SK-N-SH (cell line): ENCODE measurements around the gene SHC3. TPM values are rescaled to one million over a fixed set of nuclear protein-coding genes. Genes with fewer than 3 reads are reported as not detected.
A peak's percentile ranks its signal among the peaks of the same experiment; 100 is the strongest.

Experiments used
- CTCF ChIA-PET: fragments of 300-600, 350-600 bp; formaldehyde crosslinking; extraction: SDS; loops from one replicate; lab custom pipeline; 2021; lab: Yijun Ruan, JAX
- POLR2A ChIA-PET: fragments of 350-600 bp; sonication (Branson Sonifier 250); formaldehyde crosslinking; extraction: SDS; loops from one replicate; lab custom pipeline; 2020; ENCODE audit warnings: antibody characterized with exemption, inconsistent platforms; lab: Yijun Ruan, JAX
- DNase-seq: peaks from one replicate; pipeline ENCODE4 v3.0.0; 2012
- H2AFZ ChIP-seq: fragments of 200-600 bp; sonication (generic); 2 replicates; pipeline ENCODE4 v1.8.1; 2016; ENCODE audit warnings: antibody characterized with exemption, mild to moderate bottlenecking, low read depth
- H3F3A ChIP-seq: fragments of 200-600 bp; sonication (generic); replicated peaks from 2 replicates; pipeline ENCODE3; 2016; ENCODE audit warnings: antibody characterized with exemption, mild to moderate bottlenecking; ENCODE audit not compliant: insufficient read depth
- H3K27ac ChIP-seq, 2 experiments: fragments of 200-500 bp in 1 of 2; fragments of 200-600 bp in 1 of 2; sonication (Bioruptor generic) in 1 of 2; sonication (generic), shearing (Covaris generic) in 1 of 2; 2 replicates each; pipeline versions ENCODE4 v1.5.1 to v1.6.1; 2014 to 2016; ENCODE audit warnings: low read depth in 2 of 2, inconsistent platforms in 1 of 2, low read length in 1 of 2, mild to moderate bottlenecking in 1 of 2, mixed read lengths in 1 of 2
- H3K27me3 ChIP-seq: fragments of 200-600 bp; sonication (generic), shearing (Covaris generic); 2 replicates; pipeline ENCODE4 v1.6.1; 2016; ENCODE audit warnings: mixed run types; ENCODE audit not compliant: insufficient read depth
- H3K36me3 ChIP-seq, 2 experiments: fragments of 200-500 bp in 1 of 2; fragments of 200-600 bp in 1 of 2; sonication (Bioruptor generic) in 1 of 2; sonication (generic) in 1 of 2; replicated peaks in 1 of 2; 2 replicates each; pipeline versions ENCODE3 to v1.5.1; 2014 to 2016; ENCODE audit warnings: low read length in 1 of 2, mild to moderate bottlenecking in 1 of 2; ENCODE audit not compliant: insufficient read depth in 2 of 2, control insufficient read depth in 1 of 2
- H3K4me1 ChIP-seq, 2 experiments: fragments of 200-500 bp in 1 of 2; fragments of 200-600 bp in 1 of 2; sonication (Bioruptor generic) in 1 of 2; sonication (generic), shearing (Covaris generic) in 1 of 2; 2 replicates each; pipeline versions ENCODE4 v1.5.1 to v1.6.1; 2014 to 2016; ENCODE audit warnings: low read depth in 1 of 2, low read length in 1 of 2, mixed run types in 1 of 2; ENCODE audit not compliant: insufficient read depth in 2 of 2, control insufficient read depth in 1 of 2
- H3K4me2 ChIP-seq: fragments of 200-600 bp; sonication (generic), shearing (Covaris generic); 2 replicates; pipeline ENCODE4 v1.6.1; 2017; ENCODE audit warnings: mixed run types
- H3K4me3 ChIP-seq, 2 experiments: fragments of 200-500 bp in 1 of 2; fragments of 200-600 bp in 1 of 2; sonication (Bioruptor generic) in 1 of 2; sonication (generic), shearing (Covaris generic) in 1 of 2; 2 replicates each; pipeline versions ENCODE4 v1.5.1 to v1.8.1; 2014 to 2016; ENCODE audit warnings: low read depth in 2 of 2, inconsistent platforms in 1 of 2, low read length in 1 of 2, mild to moderate bottlenecking in 1 of 2, mixed read lengths in 1 of 2, moderate library complexity in 1 of 2
- H3K79me2 ChIP-seq: fragments of 200-600 bp; sonication (generic); 2 replicates; pipeline ENCODE4 v1.8.1; 2017; ENCODE audit warnings: mild to moderate bottlenecking; ENCODE audit not compliant: insufficient read depth
- H3K9ac ChIP-seq: fragments of 200-600 bp; sonication (generic); 2 replicates; pipeline ENCODE4 v1.6.1; 2017; ENCODE audit warnings: mixed run types
- H3K9me2 ChIP-seq: fragments of 200-600 bp; sonication (generic); 2 replicates; pipeline ENCODE4 v1.6.1; 2017; ENCODE audit warnings: mixed run types
- H3K9me3 ChIP-seq: fragments of 200-600 bp; sonication (generic); 2 replicates; pipeline ENCODE4 v1.6.1; 2017; ENCODE audit warnings: mixed run types, mild to moderate bottlenecking, moderate library complexity
- H4K20me1 ChIP-seq: fragments of 200-600 bp; sonication (generic); 2 replicates; pipeline ENCODE4 v1.6.1; 2017; ENCODE audit warnings: mild to moderate bottlenecking, mixed run types; ENCODE audit not compliant: insufficient read depth
- CHD2 ChIP-seq: fragments of 150-350 bp; IDR thresholded peaks from 2 replicates; pipeline ENCODE4 v1.6.1; 2018; ENCODE audit warnings: low read length; ENCODE audit not compliant: partially characterized antibody
- CTCF ChIP-seq: fragments of 200-600 bp; sonication (generic); IDR thresholded peaks from 2 replicates; pipeline ENCODE4 v1.6.1; 2017; ENCODE audit warnings: antibody characterized with exemption, mild to moderate bottlenecking, moderate library complexity
- ELF1 ChIP-seq: IDR thresholded peaks from 2 replicates; pipeline ENCODE4 v1.4.0; 2012
- FOSL2 ChIP-seq: IDR thresholded peaks from 2 replicates; pipeline ENCODE4 v1.4.0; 2012; ENCODE audit warnings: low read depth, mild to moderate bottlenecking, moderate library complexity, borderline replicate concordance
- FOXM1 ChIP-seq: IDR thresholded peaks from 2 replicates; pipeline ENCODE4 v1.4.0; 2012; ENCODE audit warnings: low read depth, mild to moderate bottlenecking
- GABPA ChIP-seq: IDR thresholded peaks from 2 replicates; pipeline ENCODE4 v1.4.0; 2012; ENCODE audit warnings: low read depth, mild to moderate bottlenecking
- IRF3 ChIP-seq: fragments of 150-350 bp; IDR thresholded peaks from 2 replicates; pipeline ENCODE4 v1.6.1; 2016; ENCODE audit warnings: mild to moderate bottlenecking, low read depth, low read length
- MAX ChIP-seq: IDR thresholded peaks from 2 replicates; pipeline ENCODE4 v1.4.0; 2012; ENCODE audit warnings: low read depth
- MXI1 ChIP-seq: IDR thresholded peaks from 2 replicates; pipeline ENCODE4 v1.6.1; 2012; ENCODE audit warnings: mild to moderate bottlenecking, low read depth, low read length, improper control_type of control experiment
- NRF1 ChIP-seq: IDR thresholded peaks from 2 replicates; pipeline ENCODE4 v1.6.1; 2012; ENCODE audit warnings: low read depth, mild to moderate bottlenecking, low read length
- RAD21 ChIP-seq: IDR thresholded peaks from 2 replicates; pipeline ENCODE4 v1.6.1; 2012; ENCODE audit warnings: mild to moderate bottlenecking, low read length
- SIN3A ChIP-seq: IDR thresholded peaks from 2 replicates; pipeline ENCODE4 v1.6.1; 2012; ENCODE audit warnings: low read depth, mild to moderate bottlenecking, low read length, moderate library complexity, borderline replicate concordance
- SMC3 ChIP-seq: IDR thresholded peaks from 2 replicates; pipeline ENCODE4 v1.6.1; 2012; ENCODE audit warnings: low read depth, low read length, improper control_type of control experiment
- USF1 ChIP-seq: IDR thresholded peaks from 2 replicates; pipeline ENCODE4 v1.4.0; 2012; ENCODE audit warnings: low read depth, borderline replicate concordance
- USF2 ChIP-seq: fragments of 150-350 bp; IDR thresholded peaks from 2 replicates; pipeline ENCODE4 v1.6.1; 2017; ENCODE audit warnings: antibody characterized with exemption, low read length, low read depth, borderline replicate concordance
- YY1 ChIP-seq: IDR thresholded peaks from 2 replicates; pipeline ENCODE4 v1.4.0; 2012; ENCODE audit warnings: low read depth, mild to moderate bottlenecking
- WGBS: methylation state at CpG from one replicate; pipeline ENCODE4 v1.1.6; 2017; ENCODE audit warnings: low lambda C conversion rate; 5-methylcytosine and 5-hydroxymethylcytosine counted together
- polyA plus RNA-seq, 3 experiments: library from polyadenylated mRNA; depleted of rRNA; stranded (reverse); fragments of >200 nt; gene quantifications; 2 replicates each; pipeline ENCODE4 v1.2.3, GENCODE V29; 2012
- TF ChIP-seq, protein P1 (sequence below): IDR thresholded peaks from 2 replicates; pipeline ENCODE4; 2012

SHC3 gene
- polyA plus RNA-seq, 1 of the 3 experiments (the other 2 are of a cell fraction), result 3.2 TPM

DNA sequence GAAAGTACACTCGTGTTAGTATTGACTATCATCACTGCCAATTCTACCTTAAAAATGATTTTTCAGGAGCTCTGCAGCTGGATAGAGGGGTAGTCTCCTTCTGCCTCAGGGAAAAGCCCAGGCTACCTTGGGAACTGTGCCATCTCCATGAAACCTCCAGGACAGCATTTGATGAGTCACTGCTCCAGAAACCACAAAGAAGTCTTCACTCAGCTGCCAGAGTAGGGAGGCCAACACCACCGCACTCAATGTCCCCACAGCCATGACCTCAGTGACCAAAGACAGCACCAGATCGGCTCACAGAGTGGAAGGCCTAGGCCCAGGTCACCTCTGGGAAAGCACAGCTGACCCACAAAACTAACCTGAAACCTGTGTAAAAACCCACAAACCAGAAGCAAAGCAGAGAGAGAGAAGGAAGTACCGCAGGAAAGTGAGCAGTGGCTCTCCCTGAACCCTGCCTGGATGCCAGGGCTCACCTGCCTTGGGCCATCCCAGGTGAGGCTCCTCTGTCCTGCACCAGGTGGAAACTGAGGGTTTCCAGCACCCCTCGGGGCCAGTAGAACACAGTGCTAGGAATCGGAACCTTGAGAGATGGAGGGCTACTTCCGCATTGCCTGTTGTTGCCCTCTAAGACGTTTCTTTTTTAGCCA lies 157.3 kb downstream of the SHC3 start (continued):
- TF ChIP-seq USF2 (no peak), IRF3 (no peak), ELF1 (no peak), CHD2 (no peak), MXI1 (no peak), FOXM1 (no peak), CTCF (no peak)
- TF ChIP-seq, all 33 proteins: peak for 9

- ChIA-PET POLR2A (no interaction called here), CTCF (interaction anchor here (1.3 to 1.4 kb wide), 2 partner anchors 10 to 19 kb away, joined by 3 read pairs; no protein-coding TSS in a partner anchor)
- no peaks in the 10 kb centered on the region for H3K27me3 ChIP-seq
- peaks cover 0 to 13% of the 10 kb centered on the region in 2 experiments for H3K36me3 ChIP-seq
- H3K9ac ChIP-seq, result no peak overlapping the region
- no peak overlapping the region for H3K4me3 ChIP-seq
- no peaks in the 10 kb centered on the region for H4K20me1 ChIP-seq
- peak overlapping the region; percentile 65; the same call in 1 of the 2 replicates for H3K4me2 ChIP-seq
- H3K9me2 ChIP-seq, result no peaks in the 10 kb centered on the region
- no peaks in the 10 kb centered on the region for H3K79me2 ChIP-seq
- H2AFZ ChIP-seq, result no peak overlapping the region
- peaks cover 4 to 27% of the 10 kb centered on the region in 2 experiments; a peak in 3 of 4 replicates for H3K4me1 ChIP-seq
- H3F3A ChIP-seq, result peaks cover 6% of the 10 kb centered on the region
- H3K27ac ChIP-seq, result peak overlapping the region in 1 of 2 experiments; percentile 70; a peak in 1 of 4 replicates
- H3K9me3 ChIP-seq, result no peaks in the 10 kb centered on the region
- TF ChIP-seq, protein P1, sequence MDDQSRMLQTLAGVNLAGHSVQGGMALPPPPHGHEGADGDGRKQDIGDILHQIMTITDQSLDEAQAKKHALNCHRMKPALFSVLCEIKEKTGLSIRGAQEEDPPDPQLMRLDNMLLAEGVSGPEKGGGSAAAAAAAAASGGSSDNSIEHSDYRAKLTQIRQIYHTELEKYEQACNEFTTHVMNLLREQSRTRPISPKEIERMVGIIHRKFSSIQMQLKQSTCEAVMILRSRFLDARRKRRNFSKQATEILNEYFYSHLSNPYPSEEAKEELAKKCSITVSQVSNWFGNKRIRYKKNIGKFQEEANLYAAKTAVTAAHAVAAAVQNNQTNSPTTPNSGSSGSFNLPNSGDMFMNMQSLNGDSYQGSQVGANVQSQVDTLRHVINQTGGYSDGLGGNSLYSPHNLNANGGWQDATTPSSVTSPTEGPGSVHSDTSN, result no peak
- TF ChIP-seq SMC3 (no peak), MAX (no peak), YY1 (no peak), GABPA (no peak), NRF1 (no peak), SIN3A (no peak), RAD21 (no peak), ELF1 (no peak), USF1 (no peak), FOSL2 (no peak)
- TF ChIP-seq, all 33 proteins: peak for 0
- no peak for DNase-seq
- 75% methylated on average over 1 of the region's 4 CpGs for WGBS
Observed at GRCh38 chr9:89020754-89021153, 157.9 kb downstream of the SHC3 start.
